HG02970 (cell line): ENCODE measurements around the gene TMEM119.

ENCODE experiments used
- ATAC-seq: cut with Tn5 transposase; IDR thresholded peaks from one replicate; pipeline ENCODE4 v1.9.1; 2021; ENCODE audit warnings: mild to moderate bottlenecking, moderate library complexity, moderate number of reproducible peaks; ENCODE audit not compliant: unreplicated experiment, low FRiP score

Gene TMEM119

DNA sequence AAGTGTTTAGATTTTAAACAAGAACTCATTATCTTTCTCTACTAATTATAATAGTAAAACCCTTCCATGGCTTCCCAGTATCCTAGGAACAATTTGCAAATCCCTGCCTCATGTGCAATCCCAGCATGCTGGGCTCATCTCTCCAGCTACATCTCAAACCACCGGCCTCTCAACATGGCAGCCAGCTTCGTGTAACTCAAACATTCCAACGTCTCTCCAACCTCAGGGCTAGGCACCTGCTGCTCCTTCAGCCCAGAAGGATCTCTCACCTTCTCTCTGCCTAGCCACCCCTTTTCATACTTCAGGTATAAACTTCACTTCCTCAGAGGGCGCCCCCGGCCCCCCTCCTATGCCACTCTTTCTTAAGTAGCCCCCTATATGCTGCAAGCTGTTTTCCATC is 44.1 kb downstream of the TMEM119 start:
- no peak for ATAC-seq

DNA sequence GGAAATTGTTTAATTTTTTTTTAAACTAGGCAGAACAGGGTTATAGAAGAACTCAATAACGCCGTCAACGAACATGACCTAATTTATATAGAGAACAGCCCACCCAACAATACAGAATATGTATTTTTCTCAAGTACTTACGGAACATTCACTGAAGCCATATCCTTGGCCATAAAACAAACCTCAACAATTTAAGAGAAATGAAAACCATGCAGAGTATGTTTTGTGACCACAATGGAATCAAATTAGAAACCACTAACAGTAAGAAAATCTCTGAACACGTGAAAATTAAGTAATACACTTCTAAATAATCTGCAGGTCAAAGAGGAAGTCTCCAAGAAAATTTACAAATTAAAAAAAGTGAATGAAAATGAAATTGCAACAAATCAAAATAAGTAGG is 46.3 kb downstream of the TMEM119 start:
- no peak for ATAC-seq

DNA sequence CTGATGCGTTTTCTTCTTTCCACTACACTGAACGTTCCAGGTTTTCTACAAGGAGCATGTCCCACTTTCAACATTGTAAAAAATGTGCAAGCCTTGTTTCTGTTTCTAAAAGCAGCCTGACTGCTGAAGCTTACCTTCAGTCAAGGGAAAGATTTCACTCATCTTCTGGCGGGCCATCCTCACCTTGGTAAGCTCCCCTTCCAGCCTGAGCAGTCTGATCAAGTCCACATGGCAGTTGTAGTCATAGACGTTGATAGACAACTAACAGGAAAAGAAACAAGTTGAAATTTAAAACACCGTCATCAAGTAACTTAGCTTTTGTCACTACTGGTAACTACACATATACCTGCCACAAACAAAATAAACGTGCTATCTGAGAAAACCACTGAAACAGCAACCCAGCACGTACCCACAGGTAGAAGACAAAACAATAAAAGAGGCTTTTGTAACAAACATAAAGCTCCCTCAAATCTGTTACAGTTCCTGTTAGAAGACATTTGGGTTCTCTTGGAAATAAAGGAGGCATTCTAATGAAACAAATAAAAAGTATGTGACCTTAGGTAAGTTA is 48.8 kb downstream of the TMEM119 start:
- no peak for ATAC-seq

DNA sequence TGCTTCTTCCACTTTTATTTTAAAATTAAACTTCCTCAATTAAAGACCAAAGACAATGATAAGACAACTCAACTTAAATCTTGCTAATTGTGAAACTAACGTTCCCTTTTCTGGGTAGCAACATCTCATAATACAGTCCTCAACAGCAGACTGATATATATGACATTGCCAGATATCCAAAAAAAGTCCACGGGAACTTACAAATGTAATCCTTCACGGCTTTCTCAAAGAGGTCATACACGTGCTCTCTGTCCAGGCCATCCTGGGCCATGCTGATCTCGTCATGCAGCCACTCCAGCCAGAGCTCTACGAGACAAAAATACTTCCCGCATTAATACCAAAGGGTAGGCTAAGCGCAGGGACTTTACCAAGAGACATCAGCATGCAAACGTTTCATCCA is 50.2 kb downstream of the TMEM119 start:
- no peak for ATAC-seq

DNA sequence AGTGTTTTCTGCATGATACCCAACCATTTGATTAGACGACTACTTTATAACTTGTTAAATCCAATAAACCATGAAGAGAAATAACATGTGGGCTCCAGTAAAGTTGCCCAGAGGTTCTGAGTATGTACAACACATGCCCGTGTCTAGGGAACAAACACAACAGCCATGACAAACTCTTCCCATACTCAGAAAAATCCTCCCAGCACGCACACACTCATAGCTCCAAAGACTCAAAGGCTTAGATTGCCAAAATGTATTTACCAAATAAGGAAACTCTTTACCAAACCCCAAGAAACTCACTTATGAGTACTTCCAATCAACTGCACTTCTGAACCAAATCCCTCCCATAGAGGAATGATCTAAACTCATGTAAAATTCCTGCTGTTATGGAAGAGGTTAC is 54.2 kb downstream of the TMEM119 start:
- ATAC-seq: no peak

DNA sequence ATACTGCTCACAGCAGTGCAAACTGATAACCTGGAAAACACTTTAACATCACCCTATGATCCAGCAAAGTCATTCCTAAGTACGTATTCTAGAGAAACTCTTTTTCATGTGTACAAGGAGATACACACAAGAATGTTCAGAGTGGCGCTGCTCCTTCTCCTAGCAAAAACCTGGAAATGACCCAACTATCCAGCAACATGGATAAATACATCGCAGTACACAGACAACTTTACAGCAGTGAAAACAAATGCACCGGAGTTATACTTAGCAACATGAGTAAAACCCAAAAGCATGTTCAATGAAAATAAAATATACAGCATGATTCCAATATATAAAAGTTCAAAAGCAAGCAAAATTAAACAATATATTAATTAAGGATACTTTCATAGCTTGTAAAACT is 55.6 kb downstream of the TMEM119 start:
- ATAC-seq: no peak
